ENCODE measurements around the gene POLN. TPM values are rescaled to one million over a fixed set of nuclear protein-coding genes. Genes with fewer than 3 reads are reported as not detected.

The POLN gene
- total and polyA plus RNA-seq, 11 donors = 0.38 to 4.5 (median 1.9) TPM

DNA sequence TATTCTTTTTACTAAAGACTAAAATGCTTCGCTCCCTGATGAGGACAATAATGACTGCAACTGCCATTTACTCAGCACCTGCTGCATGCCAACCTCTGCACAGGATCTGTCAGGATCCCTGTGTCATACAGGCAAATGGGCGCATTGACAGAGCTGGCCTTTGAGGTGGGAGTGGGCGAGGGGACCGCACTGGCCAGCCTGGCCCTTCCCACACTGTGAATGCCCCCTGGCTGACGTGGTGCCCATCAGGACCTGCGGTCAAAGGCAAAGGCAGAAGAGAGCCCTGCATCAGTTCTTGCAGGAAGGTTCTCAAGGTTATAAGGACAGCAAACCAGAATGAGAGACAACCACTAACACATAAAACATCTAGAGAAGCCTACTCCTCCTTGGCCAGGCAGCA, 67.9 kb downstream of the POLN start:
- intact Hi-C loops (cut with DNase I) = no loop called here
- H3K27me3 ChIP-seq = no peaks in the 10 kb centered on the region
- ATAC-seq (no peak), DNase-seq (no peak)
- whole genome bisulfite sequencing, 4 donors = 97 to 99% (median 97%) methylated on average over 6 of the region's 6 CpGs
- peaks cover 0 to 7% (median 0%) of the 10 kb centered on the region in 9 donors for H3K36me3 ChIP-seq
- no peak overlapping the region for H3K4me3 ChIP-seq
- H3K4me1 ChIP-seq = peaks cover 0 to 10% (median 0%) of the 10 kb centered on the region in 12 donors
- H3K9me3 ChIP-seq = no peaks in the 10 kb centered on the region
- no peak overlapping the region for H3K27ac ChIP-seq
- TF ChIP-seq, protein P1, sequence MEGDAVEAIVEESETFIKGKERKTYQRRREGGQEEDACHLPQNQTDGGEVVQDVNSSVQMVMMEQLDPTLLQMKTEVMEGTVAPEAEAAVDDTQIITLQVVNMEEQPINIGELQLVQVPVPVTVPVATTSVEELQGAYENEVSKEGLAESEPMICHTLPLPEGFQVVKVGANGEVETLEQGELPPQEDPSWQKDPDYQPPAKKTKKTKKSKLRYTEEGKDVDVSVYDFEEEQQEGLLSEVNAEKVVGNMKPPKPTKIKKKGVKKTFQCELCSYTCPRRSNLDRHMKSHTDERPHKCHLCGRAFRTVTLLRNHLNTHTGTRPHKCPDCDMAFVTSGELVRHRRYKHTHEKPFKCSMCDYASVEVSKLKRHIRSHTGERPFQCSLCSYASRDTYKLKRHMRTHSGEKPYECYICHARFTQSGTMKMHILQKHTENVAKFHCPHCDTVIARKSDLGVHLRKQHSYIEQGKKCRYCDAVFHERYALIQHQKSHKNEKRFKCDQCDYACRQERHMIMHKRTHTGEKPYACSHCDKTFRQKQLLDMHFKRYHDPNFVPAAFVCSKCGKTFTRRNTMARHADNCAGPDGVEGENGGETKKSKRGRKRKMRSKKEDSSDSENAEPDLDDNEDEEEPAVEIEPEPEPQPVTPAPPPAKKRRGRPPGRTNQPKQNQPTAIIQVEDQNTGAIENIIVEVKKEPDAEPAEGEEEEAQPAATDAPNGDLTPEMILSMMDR (IDR thresholded peaks at IDR 0.05) = no peak
- TF ChIP-seq POLR2A (IDR thresholded peaks at IDR 0.05) = no peak

GRCh38 chr4:2172627-2173231, 69.2 kb downstream of the POLN start:
- Histone ChIP-seq H3K27me3 (no peaks in the 10 kb centered on the region), H3K4me1 (peaks cover 0 to 10% (median 0%) of the 10 kb centered on the region in 12 donors), H3K27ac (peak overlapping the region in 1 of 12 donors; percentile 33), H3K36me3 (peaks cover 0 to 12% (median 0%) of the 10 kb centered on the region in 9 donors), H3K9me3 (no peaks in the 10 kb centered on the region), H3K4me3 (no peak overlapping the region)
- intact Hi-C loops (cut with DNase I) = no loop called here
- no peak for TF ChIP-seq POLR2A (IDR thresholded peaks at IDR 0.05)
- TF ChIP-seq, protein P1 (IDR thresholded peaks at IDR 0.05) = no peak
- ATAC-seq (no peak), DNase-seq (no peak)
- WGBS, 4 donors = 89 to 96% (median 93%) methylated on average over 8 of the region's 8 CpGs

- Histone ChIP-seq H3K36me3 (peaks cover 0 to 12% (median 0%) of the 10 kb centered on the region in 9 donors), H3K27me3 (no peaks in the 10 kb centered on the region), H3K4me1 (peaks cover 0 to 10% (median 0%) of the 10 kb centered on the region in 12 donors), H3K4me3 (no peak overlapping the region), H3K27ac (peak overlapping the region in 1 of 12 donors; percentile 33), H3K9me3 (no peaks in the 10 kb centered on the region)
- no peak for TF ChIP-seq POLR2A (IDR thresholded peaks at IDR 0.05)
- TF ChIP-seq, protein P1 (IDR thresholded peaks at IDR 0.05) = no peak
- intact Hi-C loops (cut with DNase I) = no loop called here
- DNase-seq (no peak), ATAC-seq (peak in 1 of 4 donors; percentile 31)
- 85 to 92% (median 89%) methylated on average over 4 of the region's 4 CpGs for WGBS, 4 donors
These were observed 69.8 kb downstream of the POLN start for GRCh38 chr4:2172161-2172560.

- Histone ChIP-seq H3K4me1 (peaks cover 0 to 10% (median 0%) of the 10 kb centered on the region in 12 donors), H3K27ac (no peak overlapping the region), H3K36me3 (peaks cover 0 to 12% (median 0%) of the 10 kb centered on the region in 9 donors), H3K27me3 (no peaks in the 10 kb centered on the region), H3K9me3 (no peaks in the 10 kb centered on the region), H3K4me3 (no peak overlapping the region)
- DNase-seq = no peak
- ATAC-seq = no peak
- intact Hi-C loops (cut with DNase I) = no loop called here
- 86 to 91% (median 90%) methylated on average over 12 of the region's 12 CpGs for WGBS, 4 donors
- no peak for TF ChIP-seq POLR2A (IDR thresholded peaks at IDR 0.05)
- TF ChIP-seq, protein P1 (IDR thresholded peaks at IDR 0.05) = no peak
These were observed 73.2 kb downstream of the POLN start for GRCh38 chr4:2168469-2169319.
